SHP77 (cell line): ENCODE results near the gene PIK3R5.

Experiments used
- DNase-seq, 2 experiments: peaks; one replicate each; lab custom pipeline; 2025; lab: John Stamatoyannopoulos, UW

PIK3R5 gene

DNA sequence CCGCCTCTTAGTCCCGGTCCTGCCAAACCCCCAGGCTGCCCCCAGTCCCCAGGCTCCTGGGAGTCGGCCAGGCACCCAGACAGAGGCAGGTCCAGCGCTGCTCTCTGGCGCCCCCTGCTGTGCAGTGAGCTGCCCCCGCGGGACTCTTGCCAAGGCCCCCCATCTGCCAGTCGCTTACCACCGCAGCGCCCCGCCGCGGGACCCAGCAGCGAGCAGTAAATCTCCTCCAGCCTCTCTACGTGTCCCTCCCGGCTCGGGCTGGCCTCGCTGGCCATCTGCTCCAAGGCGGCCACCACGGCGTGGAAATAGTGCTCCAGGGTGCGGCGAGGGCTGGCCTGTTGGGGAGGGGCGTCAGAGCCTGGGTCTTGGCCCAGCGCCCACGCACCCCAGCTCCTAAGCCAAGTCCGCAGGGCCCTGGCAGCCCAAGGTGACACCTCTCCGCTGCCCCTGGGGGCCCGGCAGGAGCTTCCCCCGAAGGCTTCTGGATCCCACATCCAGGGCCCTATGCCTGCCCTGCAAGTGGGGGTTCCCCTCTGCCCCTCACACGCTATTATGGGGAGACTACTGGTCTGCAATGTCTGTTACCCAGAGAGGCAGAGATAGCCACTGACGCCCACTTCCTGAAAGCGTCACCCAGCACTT lies 132.7 kb downstream of the PIK3R5 start:
- DNase-seq = peak; percentile 15 to 16

DNA sequence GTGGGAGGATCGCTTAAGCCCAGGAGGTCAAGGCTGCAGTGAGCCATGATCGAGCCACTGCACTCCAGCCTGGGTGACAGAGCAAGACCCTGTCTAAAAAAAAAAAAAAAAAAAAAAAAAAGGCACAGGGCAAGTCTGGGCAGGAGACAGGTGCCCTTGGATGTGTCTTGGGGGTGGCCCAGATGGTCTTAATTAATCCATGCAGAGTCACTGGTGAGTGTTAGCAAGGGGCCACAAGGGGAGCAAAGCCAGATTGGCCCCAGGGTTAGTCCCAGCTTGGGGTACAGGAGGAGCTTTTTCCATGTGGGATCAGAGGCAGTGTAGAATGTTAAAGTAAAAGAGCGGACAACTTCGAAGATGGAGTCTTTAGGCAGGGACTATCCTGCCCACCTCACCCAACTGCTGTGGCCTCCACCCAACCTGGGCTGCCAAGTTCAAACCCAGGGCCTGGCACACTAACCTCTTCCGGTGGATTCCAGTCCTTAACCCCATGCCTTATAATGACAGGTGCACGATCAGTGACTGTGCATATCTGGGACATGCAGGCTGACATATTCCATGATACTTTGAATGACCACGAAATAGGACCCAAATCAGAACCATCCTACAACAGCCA lies 134.2 kb downstream of the PIK3R5 start:
- DNase-seq = no peak

DNA sequence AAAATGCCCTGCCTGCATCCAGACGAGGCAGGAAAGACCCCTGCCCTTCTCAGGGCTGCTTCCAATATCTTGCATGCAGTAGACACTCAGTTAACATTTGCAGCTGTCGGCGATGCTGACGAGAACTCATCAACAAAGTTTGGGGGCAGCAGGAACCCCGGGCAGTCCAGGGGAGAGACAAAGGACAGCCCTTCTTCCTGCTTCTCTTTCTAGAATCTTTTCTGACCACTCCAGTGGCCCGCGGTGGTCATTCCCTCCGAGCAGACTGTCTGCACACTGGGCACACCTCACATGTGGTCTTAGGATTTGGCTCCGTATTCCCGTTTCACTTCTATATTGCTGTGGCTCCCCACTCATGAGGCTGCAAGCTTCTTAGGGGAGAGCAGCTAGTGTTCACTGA lies 135.4 kb downstream of the PIK3R5 start:
- DNase-seq = no peak

DNA sequence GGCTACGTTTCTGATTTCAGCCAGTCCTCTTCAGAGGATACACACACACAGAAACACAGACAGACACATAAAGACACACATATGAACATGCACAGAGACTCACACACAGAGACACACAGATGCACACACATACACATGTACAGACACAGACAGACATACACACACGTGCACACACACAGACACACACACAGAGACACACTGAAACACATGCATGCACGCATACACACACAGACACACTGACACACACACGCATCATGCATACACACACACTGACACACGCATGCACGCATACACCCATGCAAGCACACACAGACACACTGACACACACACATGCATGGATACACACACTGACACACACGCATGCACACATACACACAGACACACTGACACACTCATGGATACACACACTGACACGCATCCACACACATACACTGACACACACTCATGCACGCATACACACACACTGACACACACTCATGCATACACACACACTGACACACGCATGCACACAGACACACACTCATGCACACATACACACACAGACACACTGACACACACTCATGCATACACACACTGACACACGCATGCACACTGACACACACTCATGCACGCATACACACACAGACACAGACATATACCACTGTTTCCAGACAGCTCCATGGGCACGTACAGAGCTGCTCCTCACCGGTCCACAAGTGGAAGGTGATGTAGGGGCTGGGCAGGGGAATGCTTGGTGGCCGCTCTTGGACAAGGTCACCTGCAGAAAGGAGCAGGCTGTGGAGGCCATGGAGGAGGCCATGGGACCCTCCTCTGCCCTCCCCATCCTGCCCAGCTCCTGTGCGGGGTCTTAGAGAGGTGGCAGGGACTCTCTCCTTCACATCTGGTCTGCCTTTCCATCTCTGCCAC lies 136.2 kb downstream of the PIK3R5 start:
- no peak for DNase-seq
